SK-MEL-5 (cell line): ENCODE results near the gene CDH10. TPM values are rescaled to one million over a fixed set of nuclear protein-coding genes. Genes with fewer than 3 reads are reported as not detected.

Experiments
- DNase-seq: peaks from one replicate; pipeline ENCODE4 v3.0.0-alpha.2; 2016; ENCODE audit warnings: low read depth, low spot score
- in situ Hi-C: cut with HindIII; loops from 2 replicates; pipeline ENCODE4 v1.10.0; 2016; ENCODE audit warnings: low sequenced_read_pairs, high pct_unique_total_duplicates, low pct_unique_long_range_greater_than_20kb
- total RNA-seq: library from RNA; depleted of rRNA; stranded (reverse); fragments of >200 nt; shearing (Covaris generic); gene quantifications from 2 replicates; pipeline ENCODE4 v1.2.3, GENCODE V29; 2014

Gene CDH10
- total RNA-seq, 1 experiment from 2014 or later = 0.34 TPM

DNA sequence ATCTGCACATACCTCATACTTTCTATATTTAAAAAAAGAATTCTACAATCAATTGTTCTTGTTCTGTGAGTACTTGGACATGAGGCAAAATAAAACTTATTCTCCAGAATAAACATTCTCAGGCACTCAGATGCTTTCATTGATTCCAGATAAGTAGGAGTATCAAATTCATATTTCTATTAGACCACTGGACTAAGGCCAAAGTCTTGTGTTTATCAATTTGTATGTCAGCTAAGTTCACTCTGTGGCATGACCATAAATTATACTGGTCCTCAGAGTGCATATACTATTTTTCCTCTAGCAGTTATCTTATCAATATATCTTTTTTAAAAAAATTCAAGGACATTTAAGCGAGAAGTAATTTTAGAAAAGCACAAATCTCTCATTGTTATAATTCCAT, 28.2 kb downstream of the CDH10 start:
- DNase-seq = no peak
- in situ Hi-C loops = no loop called here

DNA sequence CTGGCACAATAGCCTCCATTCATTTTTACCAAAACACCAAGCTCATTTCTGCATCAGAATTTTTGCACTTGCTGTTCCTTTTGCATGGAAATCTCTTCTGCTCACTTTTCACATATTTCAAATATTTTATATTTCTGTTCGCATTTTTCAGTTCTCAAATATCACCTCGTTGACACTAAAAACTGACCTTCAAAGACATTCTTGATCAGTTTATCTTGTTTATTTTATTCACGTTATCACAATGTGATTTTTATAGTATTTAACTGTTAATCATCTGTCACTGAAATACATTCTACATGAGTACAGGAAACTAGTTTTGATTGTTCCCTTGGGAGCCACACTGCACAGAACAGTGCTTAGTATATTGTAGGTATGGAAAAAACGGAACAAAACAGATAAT, 29.6 kb downstream of the CDH10 start:
- no peak for DNase-seq
- in situ Hi-C loops = no loop called here

DNA sequence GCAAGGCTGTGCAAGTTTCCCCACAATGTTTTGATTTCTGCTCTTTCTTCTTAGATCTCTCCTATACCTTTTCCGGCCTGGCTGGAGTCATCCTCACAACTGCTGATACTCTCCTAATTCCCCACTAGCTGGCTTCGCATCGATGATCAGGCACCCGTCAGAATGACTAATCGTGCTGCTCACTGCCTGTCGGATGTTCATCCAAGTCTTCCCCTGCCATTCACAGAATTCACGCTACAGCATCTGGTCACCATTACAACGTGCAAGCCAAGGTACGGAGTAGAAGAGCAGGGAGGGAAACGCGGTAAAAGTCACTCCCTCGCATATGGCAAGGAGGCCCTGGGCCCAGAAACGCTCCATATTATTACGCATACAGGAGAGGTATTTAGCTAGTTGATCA, 35.1 kb downstream of the CDH10 start:
- in situ Hi-C loops = no loop called here
- DNase-seq = no peak

DNA sequence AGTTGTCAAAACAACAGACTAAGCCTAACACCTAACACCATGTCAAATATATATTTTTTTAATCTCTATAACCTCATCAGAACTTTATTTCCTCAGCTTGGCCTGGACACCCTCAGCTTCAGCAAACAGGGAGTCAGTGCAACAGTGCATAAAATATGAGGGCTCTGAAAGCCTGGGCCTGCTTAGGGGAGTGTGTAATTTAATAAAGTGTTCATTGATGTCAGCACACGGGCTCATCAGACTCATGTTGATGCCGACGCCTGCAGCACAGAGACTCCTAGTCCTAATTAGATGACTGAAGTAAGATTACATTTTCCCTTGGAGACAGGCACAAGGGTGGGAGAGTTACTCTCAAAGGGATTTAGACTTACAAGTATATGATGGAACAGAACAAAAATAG, 37.8 kb downstream of the CDH10 start:
- no peak for DNase-seq
- in situ Hi-C loops = no loop called here

DNA sequence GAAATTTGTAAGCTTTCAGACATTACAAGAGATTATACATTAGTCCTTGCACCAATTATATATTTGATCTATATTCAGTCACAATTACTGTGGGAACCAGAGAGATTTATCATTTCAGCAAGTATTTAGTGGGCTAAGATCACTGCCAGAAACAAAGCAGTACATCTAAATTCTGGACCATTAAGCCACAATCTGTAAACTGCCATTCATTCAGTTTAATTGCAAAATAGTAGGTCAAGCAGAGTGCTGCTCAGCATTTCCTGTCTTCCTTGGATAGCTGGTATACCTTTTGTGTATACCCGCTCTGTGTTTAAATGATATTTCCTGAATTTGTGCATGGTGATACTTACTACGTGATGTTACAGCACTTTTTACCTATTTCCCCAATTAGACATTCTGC, 42.6 kb downstream of the CDH10 start:
- no peak for DNase-seq
- in situ Hi-C loops = no loop called here

DNA sequence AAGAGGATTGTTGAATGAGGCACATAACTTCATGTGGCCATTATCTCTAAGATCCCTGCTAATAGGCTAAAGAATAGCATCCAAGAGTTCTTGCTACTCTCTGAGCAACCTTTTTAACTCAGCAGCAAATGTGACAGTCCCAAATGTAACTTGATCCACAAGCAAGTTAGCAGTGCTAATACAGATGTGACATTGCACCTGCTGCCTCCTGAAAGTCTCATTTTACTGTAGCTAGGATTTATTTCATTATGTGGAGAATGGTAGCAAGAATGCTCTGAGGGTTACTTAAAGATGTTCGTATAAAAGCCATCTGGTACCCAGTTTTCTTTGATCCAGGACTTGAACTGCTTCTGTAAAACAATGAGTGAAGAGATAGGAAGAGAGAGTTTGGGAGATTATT, 45.8 kb downstream of the CDH10 start:
- DNase-seq = no peak
- in situ Hi-C loops = no loop called here

DNA sequence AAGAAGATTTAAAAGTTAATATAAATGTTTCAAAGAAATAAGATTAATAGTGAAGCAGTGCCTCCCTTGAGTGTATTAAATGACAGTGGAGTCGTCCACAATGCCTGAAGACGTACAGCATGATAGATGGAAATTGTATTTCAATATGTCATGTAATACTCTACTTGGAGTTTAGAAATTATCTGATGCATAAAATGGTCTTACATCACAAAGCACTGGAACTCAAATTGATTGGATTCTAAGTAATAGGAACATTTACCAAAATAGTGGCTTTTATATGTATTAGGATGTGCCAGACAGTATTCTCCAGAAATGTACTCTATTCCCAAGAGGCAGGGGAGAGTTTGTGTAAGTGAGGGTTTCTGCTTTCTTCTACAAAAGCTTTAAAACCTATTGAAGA, 49.4 kb downstream of the CDH10 start:
- in situ Hi-C loops = no loop called here
- no peak for DNase-seq

DNA sequence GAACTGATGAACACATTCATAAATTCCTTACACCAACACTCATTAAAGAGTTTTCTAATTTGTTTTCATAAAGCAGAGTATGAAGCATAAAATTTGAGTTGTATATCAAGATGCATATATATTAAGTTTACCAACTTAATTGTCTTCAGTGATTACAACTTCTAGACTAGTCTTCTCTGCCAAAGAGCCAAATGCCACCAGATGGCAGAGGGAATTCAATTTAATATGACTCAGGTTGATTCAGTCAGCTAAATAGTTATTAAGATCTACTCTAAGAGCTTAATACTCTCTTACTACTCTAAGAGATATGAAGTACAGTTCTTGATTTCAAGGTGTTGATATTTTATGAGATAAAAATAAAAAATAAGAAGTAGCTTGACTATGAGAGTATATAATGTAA, 53.4 kb downstream of the CDH10 start:
- in situ Hi-C loops = no loop called here
- no peak for DNase-seq

DNA sequence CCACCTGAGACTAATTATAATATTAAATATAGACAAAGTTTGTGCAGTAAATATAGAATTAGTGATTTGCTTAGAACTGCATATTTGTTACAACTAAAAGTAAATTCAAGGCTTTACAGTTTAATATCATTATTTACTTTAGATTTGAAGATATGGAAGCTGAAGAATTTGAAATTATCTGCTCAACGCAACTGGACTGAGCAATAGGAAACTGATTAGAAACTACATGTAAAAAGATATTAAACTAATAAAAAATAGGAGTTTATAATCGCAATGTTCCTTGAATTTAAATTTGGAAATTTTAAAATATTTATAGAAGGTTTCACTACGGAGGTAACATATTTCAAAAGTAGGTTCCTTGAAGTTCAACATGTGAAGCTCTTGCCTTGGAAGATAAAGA, 55.2 kb downstream of the CDH10 start:
- in situ Hi-C loops = no loop called here
- no peak for DNase-seq

DNA sequence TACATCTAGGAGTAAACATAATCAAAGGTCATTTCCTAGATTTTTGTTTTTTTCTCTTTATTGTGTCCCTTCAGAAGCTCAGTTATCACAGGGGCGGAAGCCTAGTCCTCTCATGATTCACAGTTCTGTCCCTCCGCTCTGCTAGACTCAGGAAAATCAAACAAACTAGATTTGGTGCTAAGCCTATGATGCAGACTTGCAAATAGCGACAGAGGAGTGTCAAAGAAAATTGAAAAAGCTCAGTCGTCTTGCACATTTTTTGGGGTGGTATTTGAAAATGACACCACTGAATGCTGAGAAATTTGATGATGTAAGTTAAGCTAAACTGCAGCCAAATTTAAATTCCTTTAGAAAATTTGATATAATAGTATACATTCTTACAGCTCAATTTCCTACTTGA, 59.0 kb downstream of the CDH10 start:
- no peak for DNase-seq
- in situ Hi-C loops = no loop called here

DNA sequence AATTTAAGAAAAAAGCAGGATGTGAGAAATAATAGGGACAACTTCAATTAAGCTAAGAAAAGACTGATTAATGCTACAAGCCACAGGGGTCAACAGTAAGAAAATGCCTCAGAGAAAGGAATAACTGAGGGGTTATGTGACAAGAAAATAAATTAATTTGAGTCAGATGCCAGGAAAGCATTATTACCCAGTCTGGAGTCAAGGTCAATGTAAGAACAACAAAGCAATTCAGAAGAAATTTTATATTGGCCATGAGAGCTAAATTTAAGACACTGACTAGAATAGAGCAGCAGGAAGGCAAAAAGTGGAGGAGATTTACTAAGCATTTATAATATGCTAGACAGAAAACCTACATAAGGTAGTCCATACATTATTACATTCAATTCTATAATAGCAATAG, 73.5 kb downstream of the CDH10 start:
- no peak for DNase-seq
- in situ Hi-C loops = no loop called here

DNA sequence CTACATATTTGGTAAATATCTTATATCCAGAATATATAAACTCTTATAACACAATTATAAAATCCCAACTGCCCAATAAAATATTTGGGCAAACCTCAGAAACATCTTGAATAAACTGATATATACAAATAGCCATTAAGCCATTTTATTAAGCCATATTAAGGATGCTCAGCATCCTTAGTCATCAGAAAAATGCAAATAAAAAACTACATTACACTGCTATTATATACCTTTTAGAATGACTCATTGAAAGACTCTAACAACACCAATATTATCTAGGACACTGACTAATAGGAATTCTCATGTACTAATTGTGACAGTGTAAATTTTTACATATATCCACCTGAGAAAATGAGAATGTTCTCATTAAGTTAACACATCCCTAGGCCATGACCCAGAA, 77.8 kb downstream of the CDH10 start:
- DNase-seq = no peak
- in situ Hi-C loops = no loop called here

DNA sequence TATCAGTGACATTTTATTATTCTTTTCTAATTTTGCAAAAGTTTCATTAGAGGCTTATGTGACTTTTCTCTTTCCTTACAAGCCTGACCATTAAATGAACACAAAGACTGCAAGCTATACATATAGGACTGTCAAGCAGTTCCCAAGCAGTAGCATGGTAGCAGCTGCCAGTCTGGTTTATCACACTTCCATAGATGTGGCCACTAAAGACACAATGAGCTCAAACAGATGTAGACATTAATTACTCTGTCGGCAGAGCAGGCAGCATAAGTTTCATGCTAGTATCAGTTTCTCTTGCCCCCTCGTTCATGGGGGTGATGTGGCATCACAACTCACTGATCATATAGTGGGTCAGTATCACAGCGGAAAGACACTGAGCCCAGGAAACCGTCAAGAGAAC, 89.5 kb downstream of the CDH10 start:
- no peak for DNase-seq
- in situ Hi-C loops = no loop called here

DNA sequence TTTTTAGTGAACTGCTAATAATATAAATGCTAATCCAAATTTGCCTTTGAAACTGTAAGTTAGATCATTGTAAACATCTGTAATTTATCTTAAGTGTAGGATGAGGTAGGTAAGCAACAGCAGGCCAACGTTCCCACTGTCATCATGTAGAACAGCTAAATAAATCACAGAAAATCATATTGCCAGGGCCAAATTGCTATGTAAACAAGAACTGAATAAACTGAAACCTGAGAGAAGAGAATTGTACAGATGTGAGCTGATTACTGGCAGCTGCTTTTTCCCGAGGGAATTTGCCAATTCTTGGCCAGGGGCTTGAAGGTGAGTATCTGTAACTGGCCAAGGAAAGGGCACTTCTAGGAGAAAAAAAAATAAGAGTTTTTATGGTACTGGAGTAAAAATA, 97.6 kb downstream of the CDH10 start:
- in situ Hi-C loops = no loop called here
- DNase-seq = no peak

DNA sequence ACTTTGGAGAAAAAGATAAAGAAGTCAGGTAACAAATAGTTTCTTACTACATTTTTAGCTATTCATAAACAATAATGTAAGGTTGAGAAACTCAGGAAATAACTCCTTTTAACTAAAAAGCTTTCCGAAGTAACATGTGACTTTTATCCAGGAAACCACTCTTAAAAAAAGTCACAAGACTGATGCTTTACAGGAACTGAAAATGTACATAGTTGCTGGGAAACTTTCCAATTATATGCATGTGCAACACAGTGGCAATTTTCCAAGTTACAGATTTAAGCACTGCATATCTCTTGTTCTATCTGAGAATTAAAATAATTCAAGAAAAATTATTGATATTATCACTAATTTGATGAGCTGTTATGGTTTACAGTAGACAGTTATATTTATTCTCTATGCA, 105.2 kb downstream of the CDH10 start:
- DNase-seq = peak; percentile 37
- in situ Hi-C loops = no loop called here

DNA sequence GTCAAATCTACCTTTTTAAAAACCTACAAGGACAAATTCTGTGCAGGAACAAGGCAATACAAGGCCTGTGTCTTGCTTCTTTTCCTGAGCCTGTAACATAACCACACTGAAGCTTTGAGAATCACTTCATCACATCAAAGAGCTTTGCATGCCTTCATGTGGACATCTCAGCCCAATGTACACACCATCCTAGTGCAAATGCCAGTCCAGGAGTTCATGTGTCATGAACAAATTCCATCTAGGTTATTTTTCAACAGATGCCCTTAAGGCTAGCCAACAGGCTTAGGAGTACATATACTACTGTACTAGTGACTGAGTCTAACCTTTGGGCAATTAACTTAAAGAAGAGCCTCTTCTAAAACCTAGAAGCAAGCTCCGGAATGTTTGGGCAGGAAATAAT, 106.4 kb downstream of the CDH10 start:
- DNase-seq = no peak
- in situ Hi-C loops = no loop called here

DNA sequence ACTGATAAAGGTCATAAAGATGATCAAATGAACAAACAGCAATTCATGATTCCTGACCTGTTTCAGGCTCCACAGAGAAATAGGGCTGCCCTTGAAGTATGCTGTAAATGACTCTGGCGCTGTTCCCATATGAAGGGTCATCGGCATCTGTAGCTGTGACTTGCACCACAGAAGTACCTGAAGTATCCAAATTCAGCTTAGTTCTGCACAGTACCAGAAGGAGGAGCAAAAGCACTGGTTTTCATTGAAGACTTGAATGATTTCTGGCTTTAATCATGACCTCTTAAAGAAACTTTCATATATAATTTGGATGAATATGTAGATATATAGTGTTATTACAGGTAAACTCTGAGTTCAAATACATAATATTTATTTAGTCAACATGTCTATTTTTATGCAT, 109.1 kb downstream of the CDH10 start:
- peak; percentile 45 for DNase-seq
- in situ Hi-C loops = no loop called here

DNA sequence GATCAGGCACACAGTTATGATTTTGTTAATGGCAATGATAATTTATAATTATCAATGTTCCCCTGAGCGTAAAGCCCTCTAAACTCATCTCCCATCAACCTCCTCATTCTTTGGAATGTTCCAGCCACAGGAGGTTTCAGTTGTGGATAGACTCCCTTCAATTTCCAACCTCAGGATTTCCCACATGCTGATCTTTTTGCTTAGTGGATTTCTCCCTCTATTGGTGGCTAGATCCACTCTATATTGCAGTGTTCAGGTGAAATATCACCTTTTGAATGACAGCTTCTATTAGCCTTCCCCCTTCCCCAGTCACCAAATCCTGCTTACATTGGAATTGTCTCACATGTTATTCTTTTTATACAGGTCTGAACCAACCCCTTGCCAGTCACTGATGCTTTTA, 113.9 kb downstream of the CDH10 start:
- DNase-seq = no peak
- in situ Hi-C loops = no loop called here

DNA sequence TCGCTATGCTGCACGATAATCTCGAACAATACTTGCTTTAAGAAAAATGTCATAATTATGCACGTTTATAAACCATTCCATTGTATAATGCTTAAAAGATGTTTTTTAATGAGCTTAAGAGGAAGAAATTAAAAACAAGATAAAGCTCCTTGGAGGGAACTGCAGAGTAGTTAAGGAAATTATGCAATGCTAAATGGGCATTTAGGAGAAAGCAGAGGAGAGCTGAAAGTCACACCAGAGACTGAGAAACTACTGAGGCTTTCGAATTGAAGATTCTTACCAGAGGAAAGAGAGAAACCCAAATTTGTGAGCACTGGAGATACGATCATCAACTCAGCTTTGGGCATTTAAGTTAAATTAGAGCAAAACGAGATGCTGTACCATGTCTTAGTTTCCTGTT, 119.4 kb downstream of the CDH10 start:
- in situ Hi-C loops = no loop called here
- no peak for DNase-seq

DNA sequence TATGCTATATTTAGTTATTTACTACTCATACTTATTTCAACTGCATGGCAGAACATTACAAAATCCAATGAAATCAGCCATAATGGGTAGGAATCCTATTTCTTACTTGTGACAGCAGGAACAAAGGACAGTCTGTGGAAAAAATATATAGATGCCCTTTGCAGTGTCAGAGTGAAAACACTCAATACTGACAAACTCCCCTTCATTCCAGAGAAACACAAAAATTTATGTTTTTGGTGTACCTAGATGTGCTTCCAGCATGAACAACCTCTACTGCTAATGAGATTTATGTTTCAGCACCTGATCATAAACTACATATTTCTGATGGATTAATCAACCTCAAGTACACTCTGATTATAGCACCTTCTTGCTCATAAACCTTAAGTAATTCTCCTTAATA, 132.4 kb downstream of the CDH10 start:
- DNase-seq = no peak
- in situ Hi-C loops = no loop called here
